HCT116 (cell line): Measurements from ENCODE around the gene STIM1. TPM values are rescaled to one million over a fixed set of nuclear protein-coding genes. Genes with fewer than 3 reads are reported as not detected.

Experiments used
- ATAC-seq: fragments of 200-7000 bp; cut with Tn5 transposase; 2 replicates; pipeline ENCODE4 v1.9.1; 2020; ENCODE audit warnings: mild to moderate bottlenecking, moderate library complexity
- BruUV-seq: library from RNA; stranded (reverse); fragments of 400-500 nt; replicated peaks from 2 replicates; lab custom pipeline; 2021; lab: Mats Ljungman, UMichigan
- CTCF ChIA-PET: fragments of 300-600 bp; sonication (Branson Sonifier 250); formaldehyde crosslinking; loops from one replicate; lab custom pipeline; 2021; ENCODE audit warnings: antibody characterized with exemption; lab: Charles Lee
- POLR2A ChIA-PET: fragments of 300-600, 350-600 bp; sonication (Branson Sonifier 250); formaldehyde crosslinking; loops from one replicate; lab custom pipeline; 2021; ENCODE audit warnings: antibody characterized with exemption; lab: Charles Lee
- RAD21 ChIA-PET, 2 experiments: fragments of 300-600 bp; sonication (Branson Sonifier 250); formaldehyde crosslinking; loops; one replicate each; lab custom pipeline; 2023; ENCODE audit warnings: low total read pairs in 2 of 2; ENCODE audit not compliant: uncharacterized antibody in 2 of 2, unreplicated experiment in 2 of 2, low non-redundant PET in 1 of 2; lab: Charles Lee
- DNase-seq: peaks from one replicate; pipeline ENCODE4 v3.0.0-alpha.2; 2010; ENCODE audit warnings: low read depth, low spot score
- H2AFZ ChIP-seq: fragments of 200-600 bp; shearing (Covaris generic), sonication (generic); 2 replicates; pipeline ENCODE4 v1.6.1; 2017; ENCODE audit warnings: low read depth, mixed run types, mixed read lengths, antibody characterized with exemption, low read length; ENCODE audit not compliant: poor library complexity, severe bottlenecking
- H3K27ac ChIP-seq: 2 replicates; pipeline ENCODE4 v1.5.1; 2012; ENCODE audit warnings: low read depth, low read length
- H3K27me3 ChIP-seq: fragments of 200-600 bp; sonication (generic); 2 replicates; pipeline ENCODE4 v1.6.1; 2016; ENCODE audit warnings: mixed run types, low read length, mixed read lengths; ENCODE audit not compliant: insufficient read depth
- H3K36me3 ChIP-seq, 2 experiments: fragments of 200-500 bp in 1 of 2; fragments of 200-600 bp in 1 of 2; sonication (Bioruptor generic) in 1 of 2; sonication (generic) in 1 of 2; 2 replicates each; pipeline versions ENCODE4 v1.5.1 to v1.6.1; 2014 to 2016; ENCODE audit warnings: low read length in 2 of 2, inconsistent platforms in 1 of 2, mixed read lengths in 1 of 2, mixed run types in 1 of 2; ENCODE audit not compliant: insufficient read depth in 2 of 2, control insufficient read depth in 1 of 2
- H3K4me1 ChIP-seq, 2 experiments: fragments of 200-600 bp in 1 of 2; sonication (generic) in 1 of 2; 2 replicates each; pipeline versions ENCODE4 v1.5.1 to v1.6.1; 2012 to 2017; ENCODE audit warnings: low read length in 2 of 2, inconsistent platforms in 1 of 2, mild to moderate bottlenecking in 1 of 2, mixed read lengths in 1 of 2, mixed run types in 1 of 2, moderate library complexity in 1 of 2; ENCODE audit not compliant: insufficient read depth in 2 of 2, control insufficient read depth in 1 of 2
- H3K4me2 ChIP-seq: fragments of 200-600 bp; sonication (generic); 2 replicates; pipeline ENCODE4 v1.6.1; 2017; ENCODE audit warnings: mixed run types, low read length, mixed read lengths
- H3K4me3 ChIP-seq, 2 experiments: fragments of 200-600 bp in 1 of 2; sonication (generic) in 1 of 2; replicated peaks in 1 of 2; 2 replicates each; pipeline ENCODE4 v1.5.1; 2011 to 2016; ENCODE audit warnings: low read length in 2 of 2, control low read depth in 1 of 2, low read depth in 1 of 2, mild to moderate bottlenecking in 1 of 2, mixed read lengths in 1 of 2, mixed run types in 1 of 2
- H3K79me2 ChIP-seq: fragments of 200-600 bp; sonication (generic); 2 replicates; pipeline ENCODE4 v1.6.1; 2017; ENCODE audit warnings: mild to moderate bottlenecking, mixed run types, low read length, moderate library complexity, mixed read lengths; ENCODE audit not compliant: insufficient read depth
- H3K9ac ChIP-seq: fragments of 200-600 bp; sonication (generic); 2 replicates; pipeline ENCODE4 v1.6.1; 2016; ENCODE audit warnings: low read length, mixed read lengths
- H3K9me2 ChIP-seq: fragments of 200-600 bp; sonication (generic), shearing (Covaris generic); 2 replicates; pipeline ENCODE4 v1.6.1; 2017; ENCODE audit warnings: mixed run types, mild to moderate bottlenecking, moderate library complexity; ENCODE audit not compliant: insufficient read depth
- H3K9me3 ChIP-seq, 2 experiments: fragments of 200-500 bp in 1 of 2; fragments of 200-600 bp in 1 of 2; sonication (Bioruptor generic) in 1 of 2; sonication (generic) in 1 of 2; 2 replicates each; pipeline ENCODE4 v1.6.1; 2014 to 2017; ENCODE audit warnings: low read length in 2 of 2, mixed read lengths in 2 of 2, inconsistent platforms in 1 of 2, low read depth in 1 of 2, mild to moderate bottlenecking in 1 of 2, mixed run types in 1 of 2, moderate library complexity in 1 of 2; ENCODE audit not compliant: control insufficient read depth in 1 of 2, insufficient read depth in 1 of 2
- H4K20me1 ChIP-seq: fragments of 200-600 bp; sonication (generic), shearing (Covaris generic); 2 replicates; pipeline ENCODE4 v1.6.1; 2017; ENCODE audit warnings: mixed run types, mild to moderate bottlenecking, moderate library complexity; ENCODE audit not compliant: insufficient read depth
- EGR1 ChIP-seq: IDR thresholded peaks from 2 replicates; pipeline ENCODE4 v1.6.1; 2012; ENCODE audit warnings: low read depth
- ELF1 ChIP-seq: IDR thresholded peaks from 2 replicates; pipeline ENCODE4 v1.6.1; 2012; ENCODE audit warnings: low read depth, borderline replicate concordance
- EZH2 ChIP-seq: fragments of 200-600 bp; sonication (generic); IDR thresholded peaks from 2 replicates; pipeline ENCODE4 v1.6.1; 2017; ENCODE audit warnings: antibody characterized with exemption, mixed run types
- FOSL1 ChIP-seq: IDR thresholded peaks from 2 replicates; pipeline ENCODE4 v1.6.1; 2012; ENCODE audit warnings: low read depth
- JUND ChIP-seq: IDR thresholded peaks from 2 replicates; pipeline ENCODE4 v1.6.1; 2012
- POLR2A ChIP-seq: IDR thresholded peaks from 2 replicates; pipeline ENCODE4 v1.7.0; 2011; ENCODE audit warnings: borderline replicate concordance; ENCODE audit not compliant: insufficient read depth, insufficient read length; ENCODE audit errors: extremely low read depth
- RAD21 ChIP-seq: IDR thresholded peaks from 2 replicates; pipeline ENCODE4 v1.6.1; 2012; ENCODE audit warnings: low read depth, mild to moderate bottlenecking
- SP1 ChIP-seq: IDR thresholded peaks from 2 replicates; pipeline ENCODE4 v1.6.1; 2012; ENCODE audit warnings: low read depth
- SRF ChIP-seq: IDR thresholded peaks from 2 replicates; pipeline ENCODE4 v1.6.1; 2012; ENCODE audit warnings: low read depth
- TCF7L2 ChIP-seq: IDR thresholded peaks from 2 replicates; pipeline ENCODE4 v1.7.0; 2011; ENCODE audit warnings: borderline replicate concordance, inconsistent platforms; ENCODE audit not compliant: insufficient read depth, insufficient read length; ENCODE audit errors: extremely low read depth
- YY1 ChIP-seq: IDR thresholded peaks from 2 replicates; pipeline ENCODE4 v1.6.1; 2011; ENCODE audit warnings: low read length, low read depth, moderate library complexity, mild to moderate bottlenecking; ENCODE audit not compliant: insufficient replicate concordance; ENCODE audit errors: extremely low read depth
- ZFX ChIP-seq: fragments of 450-650 bp; IDR thresholded peaks from 2 replicates; pipeline ENCODE4 v1.6.1; 2017
- ZNF274 ChIP-seq: fragments of 200-500 bp; sonication (Bioruptor generic); IDR thresholded peaks from 2 replicates; pipeline ENCODE4 v1.6.1; 2014; ENCODE audit warnings: mild to moderate bottlenecking, low read depth, low read length, inconsistent platforms
- intact Hi-C: fragments of 100-400 bp; cut with micrococcal nuclease; formaldehyde crosslinking; loops from 2 replicates; pipeline ENCODE4 v1.10.0; 2022
- total RNA-seq: library from RNA; stranded (reverse); gene quantifications from one replicate; pipeline ENCODE4 v1.2.1, GENCODE V29; 2021; ENCODE audit not compliant: unreplicated experiment
- TF ChIP-seq, protein P1 (sequence below): IDR thresholded peaks from 2 replicates; pipeline ENCODE4 v1.6.1; 2012
- TF ChIP-seq, protein P2 (sequence below): IDR thresholded peaks from 2 replicates; pipeline ENCODE4 v1.6.1; 2012
- TF ChIP-seq, protein P3 (sequence below): IDR thresholded peaks from 2 replicates; pipeline ENCODE4 v1.6.1; 2012; ENCODE audit warnings: low read depth
- TF ChIP-seq, protein P4 (sequence below), 3 experiments: fragments of 200-600 bp in 1 of 3; sonication (generic) in 1 of 3; IDR thresholded peaks in 2 of 3; conservative IDR thresholded peaks in 1 of 3; 2 replicates each; pipeline ENCODE4 v1.5.1; 2012 to 2017; ENCODE audit warnings: low read depth in 2 of 3, low read length in 2 of 3, antibody characterized with exemption in 1 of 3, borderline replicate concordance in 1 of 3, control low read depth in 1 of 3, mild to moderate bottlenecking in 1 of 3, mixed read lengths in 1 of 3, mixed run types in 1 of 3, moderate library complexity in 1 of 3; ENCODE audit not compliant: insufficient read depth in 1 of 3
- TF ChIP-seq, protein P5 (sequence below): IDR thresholded peaks from 2 replicates; pipeline ENCODE4 v1.6.1; 2011; ENCODE audit warnings: mild to moderate bottlenecking, low read length, moderate library complexity; ENCODE audit not compliant: insufficient replicate concordance; ENCODE audit errors: extremely low read depth

STIM1 gene
- total RNA-seq, 1 experiment from 2014 or later: 22.3 TPM

DNA sequence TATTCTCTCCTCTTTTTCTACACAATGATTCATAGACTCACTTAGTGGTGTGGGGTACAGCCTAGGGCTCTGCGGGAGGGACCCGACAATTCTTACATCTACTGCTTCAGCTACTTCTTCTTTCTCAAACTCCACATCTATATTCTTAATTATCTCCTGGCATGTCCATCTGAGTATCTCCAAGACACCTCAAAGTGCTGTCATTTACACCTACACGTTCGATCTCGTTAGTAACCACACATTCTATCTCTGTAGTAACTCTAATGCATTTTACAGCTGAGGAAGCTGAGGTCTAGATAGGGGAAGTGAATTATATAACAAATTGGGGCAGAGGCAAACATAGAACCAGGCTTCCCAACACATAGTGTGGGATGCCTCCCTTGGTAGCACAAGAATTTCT is 211.4 kb downstream of the STIM1 start:
- TF ChIP-seq EGR1 (no peak), YY1 (no peak), SRF (no peak), RAD21 (no peak), POLR2A (no peak), FOSL1 (no peak), SP1 (no peak), ELF1 (no peak), JUND (no peak), TCF7L2 (no peak), EZH2 (no peak), ZFX (no peak), ZNF274 (no peak)
- TF ChIP-seq, protein P1, sequence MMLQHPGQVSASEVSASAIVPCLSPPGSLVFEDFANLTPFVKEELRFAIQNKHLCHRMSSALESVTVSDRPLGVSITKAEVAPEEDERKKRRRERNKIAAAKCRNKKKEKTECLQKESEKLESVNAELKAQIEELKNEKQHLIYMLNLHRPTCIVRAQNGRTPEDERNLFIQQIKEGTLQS: no peak
- TF ChIP-seq, protein P2, sequence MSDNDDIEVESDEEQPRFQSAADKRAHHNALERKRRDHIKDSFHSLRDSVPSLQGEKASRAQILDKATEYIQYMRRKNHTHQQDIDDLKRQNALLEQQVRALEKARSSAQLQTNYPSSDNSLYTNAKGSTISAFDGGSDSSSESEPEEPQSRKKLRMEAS: no peak
- TF ChIP-seq, protein P3, sequence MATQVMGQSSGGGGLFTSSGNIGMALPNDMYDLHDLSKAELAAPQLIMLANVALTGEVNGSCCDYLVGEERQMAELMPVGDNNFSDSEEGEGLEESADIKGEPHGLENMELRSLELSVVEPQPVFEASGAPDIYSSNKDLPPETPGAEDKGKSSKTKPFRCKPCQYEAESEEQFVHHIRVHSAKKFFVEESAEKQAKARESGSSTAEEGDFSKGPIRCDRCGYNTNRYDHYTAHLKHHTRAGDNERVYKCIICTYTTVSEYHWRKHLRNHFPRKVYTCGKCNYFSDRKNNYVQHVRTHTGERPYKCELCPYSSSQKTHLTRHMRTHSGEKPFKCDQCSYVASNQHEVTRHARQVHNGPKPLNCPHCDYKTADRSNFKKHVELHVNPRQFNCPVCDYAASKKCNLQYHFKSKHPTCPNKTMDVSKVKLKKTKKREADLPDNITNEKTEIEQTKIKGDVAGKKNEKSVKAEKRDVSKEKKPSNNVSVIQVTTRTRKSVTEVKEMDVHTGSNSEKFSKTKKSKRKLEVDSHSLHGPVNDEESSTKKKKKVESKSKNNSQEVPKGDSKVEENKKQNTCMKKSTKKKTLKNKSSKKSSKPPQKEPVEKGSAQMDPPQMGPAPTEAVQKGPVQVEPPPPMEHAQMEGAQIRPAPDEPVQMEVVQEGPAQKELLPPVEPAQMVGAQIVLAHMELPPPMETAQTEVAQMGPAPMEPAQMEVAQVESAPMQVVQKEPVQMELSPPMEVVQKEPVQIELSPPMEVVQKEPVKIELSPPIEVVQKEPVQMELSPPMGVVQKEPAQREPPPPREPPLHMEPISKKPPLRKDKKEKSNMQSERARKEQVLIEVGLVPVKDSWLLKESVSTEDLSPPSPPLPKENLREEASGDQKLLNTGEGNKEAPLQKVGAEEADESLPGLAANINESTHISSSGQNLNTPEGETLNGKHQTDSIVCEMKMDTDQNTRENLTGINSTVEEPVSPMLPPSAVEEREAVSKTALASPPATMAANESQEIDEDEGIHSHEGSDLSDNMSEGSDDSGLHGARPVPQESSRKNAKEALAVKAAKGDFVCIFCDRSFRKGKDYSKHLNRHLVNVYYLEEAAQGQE: no peak
- TF ChIP-seq, protein P4, sequence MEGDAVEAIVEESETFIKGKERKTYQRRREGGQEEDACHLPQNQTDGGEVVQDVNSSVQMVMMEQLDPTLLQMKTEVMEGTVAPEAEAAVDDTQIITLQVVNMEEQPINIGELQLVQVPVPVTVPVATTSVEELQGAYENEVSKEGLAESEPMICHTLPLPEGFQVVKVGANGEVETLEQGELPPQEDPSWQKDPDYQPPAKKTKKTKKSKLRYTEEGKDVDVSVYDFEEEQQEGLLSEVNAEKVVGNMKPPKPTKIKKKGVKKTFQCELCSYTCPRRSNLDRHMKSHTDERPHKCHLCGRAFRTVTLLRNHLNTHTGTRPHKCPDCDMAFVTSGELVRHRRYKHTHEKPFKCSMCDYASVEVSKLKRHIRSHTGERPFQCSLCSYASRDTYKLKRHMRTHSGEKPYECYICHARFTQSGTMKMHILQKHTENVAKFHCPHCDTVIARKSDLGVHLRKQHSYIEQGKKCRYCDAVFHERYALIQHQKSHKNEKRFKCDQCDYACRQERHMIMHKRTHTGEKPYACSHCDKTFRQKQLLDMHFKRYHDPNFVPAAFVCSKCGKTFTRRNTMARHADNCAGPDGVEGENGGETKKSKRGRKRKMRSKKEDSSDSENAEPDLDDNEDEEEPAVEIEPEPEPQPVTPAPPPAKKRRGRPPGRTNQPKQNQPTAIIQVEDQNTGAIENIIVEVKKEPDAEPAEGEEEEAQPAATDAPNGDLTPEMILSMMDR (IDR thresholded peaks at IDR 0.05 in 2 of 3, conservative IDR thresholded peaks at IDR 0.05 in 1 of 3; ENCODE audit: borderline replicate concordance in 1 of 3, insufficient read depth in 1 of 3, low read depth in 2 of 3, low read length in 2 of 3): no peak
- TF ChIP-seq, protein P5, sequence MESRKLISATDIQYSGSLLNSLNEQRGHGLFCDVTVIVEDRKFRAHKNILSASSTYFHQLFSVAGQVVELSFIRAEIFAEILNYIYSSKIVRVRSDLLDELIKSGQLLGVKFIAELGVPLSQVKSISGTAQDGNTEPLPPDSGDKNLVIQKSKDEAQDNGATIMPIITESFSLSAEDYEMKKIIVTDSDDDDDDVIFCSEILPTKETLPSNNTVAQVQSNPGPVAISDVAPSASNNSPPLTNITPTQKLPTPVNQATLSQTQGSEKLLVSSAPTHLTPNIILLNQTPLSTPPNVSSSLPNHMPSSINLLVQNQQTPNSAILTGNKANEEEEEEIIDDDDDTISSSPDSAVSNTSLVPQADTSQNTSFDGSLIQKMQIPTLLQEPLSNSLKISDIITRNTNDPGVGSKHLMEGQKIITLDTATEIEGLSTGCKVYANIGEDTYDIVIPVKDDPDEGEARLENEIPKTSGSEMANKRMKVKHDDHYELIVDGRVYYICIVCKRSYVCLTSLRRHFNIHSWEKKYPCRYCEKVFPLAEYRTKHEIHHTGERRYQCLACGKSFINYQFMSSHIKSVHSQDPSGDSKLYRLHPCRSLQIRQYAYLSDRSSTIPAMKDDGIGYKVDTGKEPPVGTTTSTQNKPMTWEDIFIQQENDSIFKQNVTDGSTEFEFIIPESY: no peak
- Histone ChIP-seq H3K27ac (no peak overlapping the region), H3K27me3 (no peaks in the 10 kb centered on the region), H3K9me3 (no peaks in the 10 kb centered on the region), H3K4me3 (no peak overlapping the region), H2AFZ (no peak overlapping the region), H3K36me3 (no peaks in the 10 kb centered on the region), H3K9me2 (no peaks in the 10 kb centered on the region), H3K4me2 (no peak overlapping the region), H4K20me1 (no peaks in the 10 kb centered on the region), H3K4me1 (no peaks in the 10 kb centered on the region), H3K79me2 (no peaks in the 10 kb centered on the region), H3K9ac (no peak overlapping the region)
- ChIA-PET RAD21 (interaction anchor here in 1 of 2 experiments (0.6 kb wide), 1 partner anchor 28 kb away, joined by 4 read pairs; no protein-coding TSS in a partner anchor), CTCF (no interaction called here), POLR2A (no interaction called here)
- intact Hi-C loops: no loop called here
- BruUV-seq: no TSS peak
- no peak for ATAC-seq
- DNase-seq: no peak
